ENCODE measurements around the gene PRTFDC1. TPM values are rescaled to one million over a fixed set of nuclear protein-coding genes. Genes with fewer than 3 reads are reported as not detected.
"Not testable (repeated sequence)": the region's sequence is repeated elsewhere in the genome, so short reads cannot be mapped to it uniquely, and the experiment has no call there.

PRTFDC1 gene
- total RNA-seq, 2 donors from 2014 or later, result 14.5 to 18.3 TPM

DNA sequence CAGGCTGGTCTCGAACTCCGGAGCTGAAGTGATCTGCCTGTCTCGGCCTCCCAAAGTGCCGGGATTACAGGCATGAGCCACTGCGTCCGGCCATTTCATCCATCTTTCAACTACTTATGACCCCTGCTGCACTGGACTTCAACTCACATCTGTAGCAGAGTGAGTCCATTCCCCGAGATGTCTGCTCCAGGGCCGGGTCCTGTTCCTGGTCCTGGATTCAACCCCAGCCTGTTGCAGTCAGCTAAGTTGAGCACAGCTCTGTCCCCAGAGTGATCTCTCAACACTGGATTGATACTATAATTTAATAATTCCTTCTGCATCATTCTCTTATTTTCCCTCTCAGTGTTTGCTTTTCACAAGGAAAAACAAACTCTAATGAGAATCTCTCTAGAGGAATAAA lies 25.8 kb downstream of the PRTFDC1 start:
- no peak for DNase-seq
- Histone ChIP-seq H3K4me1 (ENCODE audit: control insufficient read depth, insufficient read depth, low read length) (no peaks in the 10 kb centered on the region), H3K9ac (ENCODE audit: extremely low read depth, low read length, poor library complexity, severe bottlenecking) (no peak overlapping the region), H3K4me3 (ENCODE audit: low read length) (no peak overlapping the region), H3K9me3 (ENCODE audit: control insufficient read depth, low read length) (no peaks in the 10 kb centered on the region), H3K27me3 (ENCODE audit: control insufficient read depth, insufficient read depth, low read length, poor library complexity, severe bottlenecking) (no peaks in the 10 kb centered on the region), H3K27ac (ENCODE audit: low read depth, low read length) (no peak overlapping the region), H3K36me3 (ENCODE audit: control insufficient read depth, insufficient read depth, low read length) (no peaks in the 10 kb centered on the region)
- H3K27me3 Mint-ChIP-seq (ENCODE audit: insufficient read depth), result peaks cover 2% of the 10 kb centered on the region
- TF ChIP-seq, protein P1, sequence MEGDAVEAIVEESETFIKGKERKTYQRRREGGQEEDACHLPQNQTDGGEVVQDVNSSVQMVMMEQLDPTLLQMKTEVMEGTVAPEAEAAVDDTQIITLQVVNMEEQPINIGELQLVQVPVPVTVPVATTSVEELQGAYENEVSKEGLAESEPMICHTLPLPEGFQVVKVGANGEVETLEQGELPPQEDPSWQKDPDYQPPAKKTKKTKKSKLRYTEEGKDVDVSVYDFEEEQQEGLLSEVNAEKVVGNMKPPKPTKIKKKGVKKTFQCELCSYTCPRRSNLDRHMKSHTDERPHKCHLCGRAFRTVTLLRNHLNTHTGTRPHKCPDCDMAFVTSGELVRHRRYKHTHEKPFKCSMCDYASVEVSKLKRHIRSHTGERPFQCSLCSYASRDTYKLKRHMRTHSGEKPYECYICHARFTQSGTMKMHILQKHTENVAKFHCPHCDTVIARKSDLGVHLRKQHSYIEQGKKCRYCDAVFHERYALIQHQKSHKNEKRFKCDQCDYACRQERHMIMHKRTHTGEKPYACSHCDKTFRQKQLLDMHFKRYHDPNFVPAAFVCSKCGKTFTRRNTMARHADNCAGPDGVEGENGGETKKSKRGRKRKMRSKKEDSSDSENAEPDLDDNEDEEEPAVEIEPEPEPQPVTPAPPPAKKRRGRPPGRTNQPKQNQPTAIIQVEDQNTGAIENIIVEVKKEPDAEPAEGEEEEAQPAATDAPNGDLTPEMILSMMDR (conservative IDR thresholded peaks at IDR 0.05), result no peak
- H3K36me3 Mint-ChIP-seq (ENCODE audit: low read depth), result peaks cover 27% of the 10 kb centered on the region
- peaks cover 13% of the 10 kb centered on the region for H3K4me1 Mint-ChIP-seq
- 92 to 100% methylated on average over 3 to 8 of the region's 8 CpGs for WGBS, 2 experiments (ENCODE audit: insufficient coverage in 1 of 2, insufficient read length in 1 of 2)
- H3K27ac Mint-ChIP-seq, result no peak overlapping the region
- H3K4me3 Mint-ChIP-seq, result no peak overlapping the region
- H3K9me3 Mint-ChIP-seq, result peaks cover 33% of the 10 kb centered on the region

DNA sequence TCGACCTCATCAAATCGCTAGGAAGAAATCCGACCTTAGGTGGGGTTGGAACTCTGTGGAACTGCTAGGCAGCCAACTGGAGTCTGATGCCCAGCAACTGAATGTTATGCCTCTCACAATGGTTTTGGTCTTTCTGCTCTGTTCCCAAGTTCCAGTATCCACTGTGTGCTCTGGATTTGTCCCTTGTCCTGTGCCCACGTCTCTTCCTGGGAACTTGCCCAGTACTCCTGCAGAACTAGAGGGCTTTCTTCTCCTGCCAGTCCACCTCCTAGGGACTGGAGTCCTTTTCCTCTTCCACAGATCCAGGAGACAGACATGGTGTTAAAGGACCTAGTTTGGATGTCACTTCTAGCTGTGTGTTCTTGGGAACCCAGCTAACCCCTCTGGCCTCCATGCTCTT lies 26.6 kb downstream of the PRTFDC1 start:
- no peak for DNase-seq
- Mint-ChIP-seq H3K27ac (no peak overlapping the region), H3K27me3 (ENCODE audit: insufficient read depth) (peaks cover 2% of the 10 kb centered on the region), H3K9me3 (peaks cover 33% of the 10 kb centered on the region), H3K36me3 (ENCODE audit: low read depth) (peaks cover 27% of the 10 kb centered on the region), H3K4me3 (no peak overlapping the region), H3K4me1 (peaks cover 21% of the 10 kb centered on the region)
- Histone ChIP-seq H3K4me1 (ENCODE audit: control insufficient read depth, insufficient read depth, low read length) (no peaks in the 10 kb centered on the region), H3K9ac (ENCODE audit: extremely low read depth, low read length, poor library complexity, severe bottlenecking) (no peak overlapping the region), H3K27me3 (ENCODE audit: control insufficient read depth, insufficient read depth, low read length, poor library complexity, severe bottlenecking) (no peaks in the 10 kb centered on the region), H3K36me3 (ENCODE audit: control insufficient read depth, insufficient read depth, low read length) (no peaks in the 10 kb centered on the region), H3K4me3 (ENCODE audit: low read length) (no peak overlapping the region), H3K9me3 (ENCODE audit: control insufficient read depth, low read length) (no peaks in the 10 kb centered on the region), H3K27ac (ENCODE audit: low read depth, low read length) (no peak overlapping the region)
- TF ChIP-seq, protein P1 (conservative IDR thresholded peaks at IDR 0.05), result no peak
- 95 to 100% methylated on average over 4 of the region's 4 CpGs for WGBS, 2 experiments (ENCODE audit: insufficient coverage in 1 of 2, insufficient read length in 1 of 2)

DNA sequence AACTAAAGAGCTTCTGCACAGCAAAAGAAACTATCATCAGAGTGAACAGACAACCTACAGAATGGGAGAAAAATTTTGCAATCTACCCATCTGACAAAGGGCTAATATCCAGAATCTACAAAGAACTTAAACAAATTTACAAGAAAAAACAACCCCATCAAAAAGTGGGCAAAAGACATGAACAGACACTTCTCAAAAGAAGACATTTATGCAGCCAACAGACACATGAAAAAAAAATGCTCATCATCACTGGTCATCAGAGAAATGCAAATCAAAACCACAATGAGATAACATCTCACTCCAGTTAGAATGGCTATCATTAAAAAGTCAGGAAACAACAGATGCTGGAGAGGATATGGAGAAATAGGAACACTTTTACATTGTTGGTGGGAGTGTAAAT lies 27.9 kb downstream of the PRTFDC1 start:
- not testable (repeated sequence) for DNase-seq; H3K27ac Mint-ChIP-seq; H3K9me3 ChIP-seq (ENCODE audit: control insufficient read depth, low read length); H3K4me1 ChIP-seq (ENCODE audit: control insufficient read depth, insufficient read depth, low read length); H3K4me3 Mint-ChIP-seq; H3K27me3 Mint-ChIP-seq (ENCODE audit: insufficient read depth); H3K27me3 ChIP-seq (ENCODE audit: control insufficient read depth, insufficient read depth, low read length, poor library complexity, severe bottlenecking); H3K27ac ChIP-seq (ENCODE audit: low read depth, low read length); H3K36me3 ChIP-seq (ENCODE audit: control insufficient read depth, insufficient read depth, low read length); H3K9ac ChIP-seq (ENCODE audit: extremely low read depth, low read length, poor library complexity, severe bottlenecking); H3K4me3 ChIP-seq (ENCODE audit: low read length)
- Mint-ChIP-seq H3K4me1 (peaks cover 15% of the 10 kb centered on the region), H3K9me3 (peaks cover 37% of the 10 kb centered on the region), H3K36me3 (ENCODE audit: low read depth) (peaks cover 34% of the 10 kb centered on the region)

DNA sequence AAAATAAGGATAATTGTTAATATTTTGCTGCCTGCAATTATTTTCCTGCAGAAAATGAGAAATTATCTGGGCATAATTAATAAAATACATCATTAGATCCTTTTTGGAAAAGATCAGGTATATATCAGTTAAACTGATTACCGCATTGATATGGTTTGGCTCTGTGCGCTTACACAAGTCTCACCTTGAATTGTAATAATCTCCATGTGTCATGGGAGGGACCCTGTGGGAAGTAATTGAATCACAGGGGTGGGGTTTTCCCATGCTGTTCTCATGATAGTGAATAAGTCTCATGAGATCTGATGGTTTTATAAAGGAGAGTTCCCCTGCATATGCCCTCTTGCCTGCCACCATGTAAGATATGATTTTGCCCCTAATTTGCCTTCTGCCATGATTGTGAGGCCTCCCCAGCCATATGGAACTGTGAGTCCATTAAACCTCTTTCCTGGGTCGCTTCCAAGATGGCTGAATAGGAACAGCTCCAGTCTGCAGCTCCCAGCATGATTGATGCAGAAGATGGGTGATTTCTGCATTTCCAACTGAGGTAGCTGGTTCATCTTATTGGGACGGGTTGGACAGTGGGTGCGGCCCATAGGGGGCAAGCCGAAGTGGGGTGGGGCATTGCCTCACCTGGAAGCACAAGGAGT lies 30.1 kb downstream of the PRTFDC1 start:
- peaks cover 38% of the 10 kb centered on the region for H3K9me3 Mint-ChIP-seq
- H3K36me3 Mint-ChIP-seq (ENCODE audit: low read depth), result peaks cover 35% of the 10 kb centered on the region
- DNase-seq; H3K27me3 Mint-ChIP-seq (ENCODE audit: insufficient read depth); H3K27ac Mint-ChIP-seq; H3K36me3 ChIP-seq (ENCODE audit: control insufficient read depth, insufficient read depth, low read length); H3K4me1 ChIP-seq (ENCODE audit: control insufficient read depth, insufficient read depth, low read length); H3K4me3 Mint-ChIP-seq; H3K9ac ChIP-seq (ENCODE audit: extremely low read depth, low read length, poor library complexity, severe bottlenecking); H3K4me3 ChIP-seq (ENCODE audit: low read length); H3K27ac ChIP-seq (ENCODE audit: low read depth, low read length); H3K9me3 ChIP-seq (ENCODE audit: control insufficient read depth, low read length); H3K27me3 ChIP-seq (ENCODE audit: control insufficient read depth, insufficient read depth, low read length, poor library complexity, severe bottlenecking); H3K4me1 Mint-ChIP-seq: not testable (repeated sequence)
- 86 to 95% methylated on average over 1 to 6 of the region's 6 CpGs for WGBS, 2 experiments (ENCODE audit: insufficient coverage in 1 of 2, insufficient read length in 1 of 2)

Measured in endodermal cell (in vitro differentiated cells).